Osteocyte (in vitro differentiated cells): ENCODE data around the gene ZNF518B. TPM values are rescaled to one million over a fixed set of nuclear protein-coding genes. Genes with fewer than 3 reads are reported as not detected.

ENCODE experiments used
- DNase-seq: peaks from one replicate; pipeline ENCODE4 v3.0.0; 2021; ENCODE audit warnings: mixed read lengths; ENCODE audit not compliant: unreplicated experiment; ENCODE audit errors: extremely low spot score
- H3K27ac Mint-ChIP-seq: one replicate; pipeline ENCODE4 v1.8.0; 2021; ENCODE audit warnings: mild to moderate bottlenecking, mixed read lengths; ENCODE audit not compliant: unreplicated experiment
- H3K27me3 Mint-ChIP-seq: one replicate; pipeline ENCODE4 v1.8.0; 2021; ENCODE audit warnings: mixed read lengths; ENCODE audit not compliant: unreplicated experiment
- H3K36me3 Mint-ChIP-seq: one replicate; pipeline ENCODE4 v1.8.0; 2021; ENCODE audit warnings: mixed read lengths; ENCODE audit not compliant: unreplicated experiment
- H3K4me1 Mint-ChIP-seq: one replicate; pipeline ENCODE4 v1.8.0; 2021; ENCODE audit warnings: mixed read lengths; ENCODE audit not compliant: unreplicated experiment
- H3K4me3 Mint-ChIP-seq: one replicate; pipeline ENCODE4 v1.8.0; 2021; ENCODE audit warnings: mild to moderate bottlenecking, moderate library complexity, mixed read lengths; ENCODE audit not compliant: unreplicated experiment
- H3K9me3 Mint-ChIP-seq: one replicate; pipeline ENCODE4 v1.8.0; 2021; ENCODE audit warnings: mixed read lengths; ENCODE audit not compliant: unreplicated experiment
- long read RNA-seq: library from polyadenylated mRNA; unstranded; transcript quantifications from one replicate; pipeline ENCODE4 v2.0.0, GENCODE V29; 2021
- total RNA-seq: library from RNA; stranded (reverse); gene quantifications from 2 replicates; pipeline ENCODE4 v1.2.1, GENCODE V29; 2021
- TF ChIP-seq, protein P1 (sequence below): fragments of 200-600 bp; sonication (generic); IDR thresholded peaks from 2 replicates; pipeline ENCODE4 v1.5.0; 2021; ENCODE audit warnings: antibody characterized with exemption, mild to moderate bottlenecking, moderate library complexity

The ZNF518B gene, protein sequence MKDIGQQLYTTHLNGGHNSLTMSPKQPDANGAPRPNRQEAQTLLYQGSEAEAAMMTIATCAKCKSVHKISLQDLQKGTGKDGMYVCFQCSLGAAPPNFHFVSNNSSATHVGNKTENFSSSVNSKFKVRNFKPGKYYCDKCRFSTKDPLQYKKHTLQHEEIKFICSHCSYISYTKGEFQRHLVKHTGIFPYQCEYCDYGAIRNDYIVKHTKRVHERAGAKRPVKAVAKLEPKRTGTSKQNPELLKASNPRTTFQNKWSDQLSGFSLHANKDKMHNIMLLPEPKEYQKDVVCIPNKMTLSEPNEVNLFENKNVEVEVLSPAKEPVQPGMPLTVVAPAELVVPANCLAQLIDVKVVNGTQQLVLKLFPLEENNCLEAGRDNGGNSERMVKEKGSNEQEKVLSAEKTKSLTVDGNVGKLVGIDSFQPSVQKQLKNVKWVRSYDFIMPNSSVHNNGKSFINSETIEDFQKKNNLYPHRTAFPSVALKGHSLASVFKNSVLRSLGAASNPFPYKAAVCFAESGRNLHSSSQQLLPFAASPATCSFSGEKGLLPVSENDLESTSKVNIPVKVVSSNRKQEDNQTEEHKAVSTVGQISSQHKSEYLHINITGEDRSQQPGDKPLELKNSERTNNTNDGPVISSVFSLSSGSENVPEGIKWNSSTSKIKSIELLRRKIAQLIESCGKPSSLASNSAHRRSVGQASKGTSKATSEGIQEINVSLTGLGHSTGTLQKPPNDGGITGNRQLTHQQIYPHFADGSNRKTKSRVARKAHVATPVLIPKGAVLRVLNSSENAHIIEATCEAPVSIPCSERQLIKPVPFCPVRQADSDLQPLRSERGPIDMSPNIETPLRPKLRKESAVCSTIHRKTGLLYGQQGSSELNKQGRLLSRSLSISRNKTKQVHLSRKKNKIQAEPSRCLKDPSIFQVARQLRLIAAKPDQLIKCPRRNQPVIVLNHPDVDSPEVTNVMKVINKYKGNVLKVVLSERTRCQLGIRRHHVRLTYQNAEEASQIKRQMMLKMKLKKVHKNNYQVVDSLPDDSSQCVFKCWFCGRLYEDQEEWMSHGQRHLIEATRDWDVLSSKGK
- total RNA-seq, result 37.3 and 39.5 TPM in 2 replicates
- long read RNA-seq, full-length matches to known transcripts, result 72 of 115 reads
- long read RNA-seq, partial matches to known transcripts, result 3 of 115 reads
- long read RNA-seq, other reads (novel, unspliced or antisense), result 40 of 115 reads

DNA sequence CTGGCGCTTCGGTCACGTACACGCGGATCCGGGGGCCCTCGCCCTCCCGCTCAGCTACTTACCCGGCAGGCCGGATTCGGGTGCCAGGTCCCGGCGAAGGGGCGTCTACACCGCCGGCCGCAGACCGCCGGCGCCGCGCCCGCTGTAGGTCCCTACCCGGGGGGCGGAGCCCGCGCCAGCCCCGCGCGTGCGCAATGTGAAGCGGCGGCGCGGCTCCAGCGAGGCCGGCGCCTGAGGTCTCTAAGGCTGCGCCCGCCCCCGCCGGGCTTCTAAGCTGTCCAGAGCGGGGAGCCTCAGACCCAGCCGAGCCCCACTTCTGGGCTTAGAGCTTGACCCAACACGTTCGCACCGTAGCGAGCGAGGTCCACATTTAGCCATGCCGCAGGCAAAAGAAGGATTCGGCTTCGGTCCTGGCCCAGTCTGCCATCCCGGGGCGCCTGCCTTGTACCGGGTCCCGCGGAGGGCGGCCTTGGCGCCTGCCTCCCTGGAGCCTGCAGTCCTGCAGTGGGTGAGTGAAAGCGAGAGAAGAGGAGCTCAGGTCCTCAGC lies at the start of gene ZNF518B:
Gene ZNF518B (minus strand): TSS at position 172 of the 547 bp plus-strand sequence. CDS start 11,098 bp downstream, outside the sequence.
- Mint-ChIP-seq H3K27ac (peak within 1 kb of the TSS; percentile 79), H3K27me3 (no peaks in the 10 kb centered on the region), H3K36me3 (peaks cover 35% of the 10 kb centered on the region), H3K9me3 (peaks cover 22% of the 10 kb centered on the region), H3K4me1 (peaks cover 28% of the 10 kb centered on the region), H3K4me3 (peak within 1 kb of the TSS; percentile 82)
- TF ChIP-seq, protein P1, sequence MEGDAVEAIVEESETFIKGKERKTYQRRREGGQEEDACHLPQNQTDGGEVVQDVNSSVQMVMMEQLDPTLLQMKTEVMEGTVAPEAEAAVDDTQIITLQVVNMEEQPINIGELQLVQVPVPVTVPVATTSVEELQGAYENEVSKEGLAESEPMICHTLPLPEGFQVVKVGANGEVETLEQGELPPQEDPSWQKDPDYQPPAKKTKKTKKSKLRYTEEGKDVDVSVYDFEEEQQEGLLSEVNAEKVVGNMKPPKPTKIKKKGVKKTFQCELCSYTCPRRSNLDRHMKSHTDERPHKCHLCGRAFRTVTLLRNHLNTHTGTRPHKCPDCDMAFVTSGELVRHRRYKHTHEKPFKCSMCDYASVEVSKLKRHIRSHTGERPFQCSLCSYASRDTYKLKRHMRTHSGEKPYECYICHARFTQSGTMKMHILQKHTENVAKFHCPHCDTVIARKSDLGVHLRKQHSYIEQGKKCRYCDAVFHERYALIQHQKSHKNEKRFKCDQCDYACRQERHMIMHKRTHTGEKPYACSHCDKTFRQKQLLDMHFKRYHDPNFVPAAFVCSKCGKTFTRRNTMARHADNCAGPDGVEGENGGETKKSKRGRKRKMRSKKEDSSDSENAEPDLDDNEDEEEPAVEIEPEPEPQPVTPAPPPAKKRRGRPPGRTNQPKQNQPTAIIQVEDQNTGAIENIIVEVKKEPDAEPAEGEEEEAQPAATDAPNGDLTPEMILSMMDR, result no peak
- DNase-seq, result peak; percentile 90

DNA sequence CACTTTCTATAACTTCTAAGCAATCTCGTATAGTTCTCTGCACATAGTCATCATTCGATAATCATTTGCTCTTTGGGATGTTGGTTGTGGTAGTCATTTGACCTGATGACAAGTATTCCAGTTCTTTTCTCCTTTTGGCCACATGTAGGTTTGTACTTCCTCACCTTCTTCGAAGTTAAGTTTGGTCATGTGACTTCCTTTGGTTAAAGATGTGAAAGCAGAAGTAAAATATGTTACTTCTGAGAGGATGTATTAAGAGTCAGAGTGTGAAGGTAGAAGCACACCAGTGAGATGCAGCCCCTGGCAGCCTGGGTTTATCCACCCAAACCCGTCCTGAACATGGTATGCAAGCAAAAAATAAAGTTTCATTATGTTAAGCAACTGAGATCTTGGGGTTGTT lies 48.9 kb upstream of the ZNF518B start:
- no peak overlapping the region for H3K4me3 Mint-ChIP-seq
- H3K27me3 Mint-ChIP-seq, result no peaks in the 10 kb centered on the region
- no peaks in the 10 kb centered on the region for H3K9me3 Mint-ChIP-seq
- TF ChIP-seq, protein P1, result no peak
- no peak for DNase-seq
- H3K27ac Mint-ChIP-seq, result no peak overlapping the region
- H3K4me1 Mint-ChIP-seq, result peaks cover 3% of the 10 kb centered on the region
- H3K36me3 Mint-ChIP-seq, result no peaks in the 10 kb centered on the region

DNA sequence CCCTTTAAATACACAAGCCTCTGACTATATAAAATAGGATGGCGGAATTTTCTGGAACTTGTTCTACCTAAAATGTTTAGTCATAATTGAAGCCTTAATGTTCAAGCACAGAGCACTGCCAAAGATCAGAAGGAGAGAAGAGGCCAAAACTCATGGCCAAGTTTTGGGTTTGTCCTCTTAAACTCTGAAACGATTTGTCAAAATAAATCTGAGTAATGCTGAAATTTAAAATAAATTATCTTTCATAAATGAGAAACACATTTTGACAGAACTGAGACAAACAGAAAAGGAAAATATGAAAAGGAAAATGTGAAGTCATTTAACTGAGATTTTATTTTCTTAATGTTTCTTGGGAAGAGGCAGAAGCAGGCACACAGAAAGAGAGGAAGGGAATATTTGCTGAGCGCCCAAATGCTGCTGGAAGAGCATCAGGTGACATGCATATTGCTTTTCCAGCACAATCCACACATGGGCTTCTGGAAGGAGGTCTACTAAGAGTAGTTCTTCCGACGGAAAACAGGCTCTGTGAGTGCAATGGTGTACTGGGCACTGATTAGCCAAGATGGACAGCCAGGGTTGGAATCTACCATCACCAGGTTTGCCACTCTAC lies 47.4 kb upstream of the ZNF518B start:
- TF ChIP-seq, protein P1, result no peak
- H3K4me1 Mint-ChIP-seq, result peaks cover 10% of the 10 kb centered on the region
- DNase-seq, result no peak
- no peaks in the 10 kb centered on the region for H3K36me3 Mint-ChIP-seq
- H3K4me3 Mint-ChIP-seq, result no peak overlapping the region
- H3K9me3 Mint-ChIP-seq, result no peaks in the 10 kb centered on the region
- H3K27me3 Mint-ChIP-seq, result no peaks in the 10 kb centered on the region
- no peak overlapping the region for H3K27ac Mint-ChIP-seq

DNA sequence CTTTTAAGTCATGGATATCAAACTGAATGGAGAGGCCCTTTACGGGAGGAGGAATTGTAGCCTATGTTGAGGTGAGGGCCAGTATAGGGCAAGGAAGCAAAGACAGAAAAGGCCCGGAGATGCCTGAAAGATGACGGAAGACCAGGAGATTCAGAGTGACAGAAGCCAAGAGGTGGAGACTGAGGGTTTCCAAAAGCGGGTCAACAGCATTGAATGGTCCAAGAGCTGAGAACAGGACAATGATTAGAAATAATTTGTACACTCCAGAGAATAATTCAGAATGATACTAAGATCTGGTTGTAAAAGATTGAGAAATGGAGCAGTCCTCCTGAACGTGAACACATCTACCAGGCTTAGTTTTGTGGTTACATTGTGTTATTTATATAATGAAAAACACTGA lies 45.5 kb upstream of the ZNF518B start:
- no peaks in the 10 kb centered on the region for H3K36me3 Mint-ChIP-seq
- peaks cover 13% of the 10 kb centered on the region for H3K4me1 Mint-ChIP-seq

More for the DNA sequence above, 45.5 kb upstream of the ZNF518B start:
- Mint-ChIP-seq H3K4me3 (no peak overlapping the region), H3K9me3 (no peaks in the 10 kb centered on the region), H3K27me3 (no peaks in the 10 kb centered on the region), H3K27ac (no peak overlapping the region)
- TF ChIP-seq, protein P1, result no peak
- no peak for DNase-seq
